Panc1 (cell line): ENCODE results near the gene KRTAP5-3. TPM values are rescaled to one million over a fixed set of nuclear protein-coding genes. Genes with fewer than 3 reads are reported as not detected.

Experiments
- ATAC-seq: fragments of 200-7000 bp; cut with Tn5 transposase; 2 replicates; pipeline ENCODE4 v1.9.1; 2020; ENCODE audit warnings: mild to moderate bottlenecking, moderate library complexity
- BruUV-seq: library from RNA; stranded (reverse); fragments of 400-500 nt; replicated peaks from 2 replicates; lab custom pipeline; 2021; lab: Mats Ljungman, UMichigan
- CTCF ChIA-PET: fragments of 300-600 bp; sonication (Branson Sonifier 250); formaldehyde crosslinking; loops from one replicate; lab custom pipeline; 2022; ENCODE audit warnings: antibody characterized with exemption; lab: Charles Lee
- POLR2A ChIA-PET: fragments of 300-600 bp; sonication (Branson Sonifier 250); formaldehyde crosslinking; loops from one replicate; lab custom pipeline; 2022; ENCODE audit warnings: antibody characterized with exemption; lab: Charles Lee
- DNase-seq: peaks from one replicate; pipeline ENCODE4 v3.0.0-alpha.2; 2010; ENCODE audit warnings: low read depth, low spot score
- H3K27ac ChIP-seq: 2 replicates; pipeline ENCODE4 v1.5.1; 2011; ENCODE audit warnings: mild to moderate bottlenecking, low read length, inconsistent platforms
- H3K27me3 ChIP-seq: fragments of 200-500 bp; sonication (Bioruptor generic); 2 replicates; pipeline ENCODE4 v1.6.0; 2014; ENCODE audit warnings: low read length, inconsistent platforms; ENCODE audit not compliant: control insufficient read depth, insufficient read depth
- H3K36me3 ChIP-seq: fragments of 200-500 bp; sonication (Bioruptor generic); 2 replicates; pipeline ENCODE4 v1.5.1; 2014; ENCODE audit warnings: inconsistent platforms, mild to moderate bottlenecking, low read length, moderate library complexity; ENCODE audit not compliant: control insufficient read depth, insufficient read depth
- H3K4me1 ChIP-seq: 2 replicates; pipeline ENCODE4 v1.5.1; 2011; ENCODE audit warnings: inconsistent platforms, mild to moderate bottlenecking, low read length, moderate library complexity; ENCODE audit not compliant: control insufficient read depth, insufficient read depth
- H3K4me3 ChIP-seq, 2 experiments: 2 replicates each; pipeline ENCODE4 v1.5.1; 2011 to 2012; ENCODE audit warnings: low read depth in 2 of 2, low read length in 2 of 2, mild to moderate bottlenecking in 2 of 2, inconsistent platforms in 1 of 2, moderate library complexity in 1 of 2
- H3K9me3 ChIP-seq: fragments of 200-500 bp; sonication (Bioruptor generic); 2 replicates; pipeline ENCODE4 v1.5.1; 2014; ENCODE audit warnings: low read depth, mild to moderate bottlenecking, inconsistent platforms, low read length, moderate library complexity; ENCODE audit not compliant: control insufficient read depth, insufficient read depth
- POLR2AphosphoS5 ChIP-seq: IDR thresholded peaks from 2 replicates; pipeline ENCODE4 v1.6.1; 2012; ENCODE audit warnings: mild to moderate bottlenecking, low read depth, low read length, moderate library complexity
- SIN3A ChIP-seq: IDR thresholded peaks from 2 replicates; pipeline ENCODE4 v1.6.1; 2012; ENCODE audit warnings: low read depth, mild to moderate bottlenecking, low read length, moderate library complexity, borderline replicate concordance; ENCODE audit not compliant: insufficient read depth
- TCF7L2 ChIP-seq: IDR thresholded peaks from 2 replicates; pipeline ENCODE4 v1.6.1; 2011; ENCODE audit warnings: mild to moderate bottlenecking, low read depth, low read length, inconsistent platforms
- in situ Hi-C: cut with HindIII; loops from 2 replicates; pipeline ENCODE4 v1.10.0; 2016; ENCODE audit warnings: low sequenced_read_pairs, low pct_unique_long_range_greater_than_20kb
- intact Hi-C: fragments of 100-400 bp; cut with micrococcal nuclease; formaldehyde crosslinking; loops from one replicate; pipeline ENCODE4 v1.10.0; 2022; ENCODE audit not compliant: unreplicated experiment
- total RNA-seq: library from RNA; stranded (reverse); gene quantifications from one replicate; pipeline ENCODE4 v1.2.1, GENCODE V29; 2021; ENCODE audit not compliant: unreplicated experiment
- TF ChIP-seq, protein P1 (sequence below), 2 experiments: IDR thresholded peaks; 2 replicates each; pipeline ENCODE4 v1.6.1; 2011 to 2012; ENCODE audit warnings: low read depth in 2 of 2, control low read depth in 1 of 2, low read length in 1 of 2, mild to moderate bottlenecking in 1 of 2, moderate library complexity in 1 of 2; ENCODE audit not compliant: insufficient read depth in 1 of 2
- TF ChIP-seq, protein P2 (sequence below): fragments of 450-650 bp; IDR thresholded peaks from 2 replicates; pipeline ENCODE4 v1.5.1; 2017; ENCODE audit warnings: mild to moderate bottlenecking

KRTAP5-3 gene
- total RNA-seq, 1 experiment from 2014 or later = not detected

DNA sequence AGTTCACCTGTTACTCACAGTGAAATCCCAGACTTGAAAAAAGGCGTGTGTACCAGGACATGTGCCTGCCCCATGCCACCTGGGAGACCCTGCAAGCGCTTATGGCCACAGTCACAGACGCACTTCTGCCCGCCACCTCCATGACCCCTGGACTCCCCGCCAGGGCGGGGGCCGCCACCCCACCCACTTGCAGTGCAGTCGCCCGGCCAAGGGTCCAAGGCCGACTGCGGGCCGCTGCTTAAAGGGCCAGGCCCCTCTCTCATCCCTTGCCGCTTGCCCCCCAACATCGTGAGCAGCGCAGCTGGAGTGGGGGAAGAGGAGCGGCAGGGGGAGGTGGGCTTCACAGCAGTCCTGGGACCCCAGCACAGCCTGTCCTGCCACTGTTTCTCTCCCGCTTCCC, 47.0 kb downstream of the KRTAP5-3 start:
- H3K4me1 ChIP-seq = peaks cover 17% of the 10 kb centered on the region
- ChIA-PET CTCF (no interaction called here), POLR2A (no interaction called here)
- TF ChIP-seq, protein P1, sequence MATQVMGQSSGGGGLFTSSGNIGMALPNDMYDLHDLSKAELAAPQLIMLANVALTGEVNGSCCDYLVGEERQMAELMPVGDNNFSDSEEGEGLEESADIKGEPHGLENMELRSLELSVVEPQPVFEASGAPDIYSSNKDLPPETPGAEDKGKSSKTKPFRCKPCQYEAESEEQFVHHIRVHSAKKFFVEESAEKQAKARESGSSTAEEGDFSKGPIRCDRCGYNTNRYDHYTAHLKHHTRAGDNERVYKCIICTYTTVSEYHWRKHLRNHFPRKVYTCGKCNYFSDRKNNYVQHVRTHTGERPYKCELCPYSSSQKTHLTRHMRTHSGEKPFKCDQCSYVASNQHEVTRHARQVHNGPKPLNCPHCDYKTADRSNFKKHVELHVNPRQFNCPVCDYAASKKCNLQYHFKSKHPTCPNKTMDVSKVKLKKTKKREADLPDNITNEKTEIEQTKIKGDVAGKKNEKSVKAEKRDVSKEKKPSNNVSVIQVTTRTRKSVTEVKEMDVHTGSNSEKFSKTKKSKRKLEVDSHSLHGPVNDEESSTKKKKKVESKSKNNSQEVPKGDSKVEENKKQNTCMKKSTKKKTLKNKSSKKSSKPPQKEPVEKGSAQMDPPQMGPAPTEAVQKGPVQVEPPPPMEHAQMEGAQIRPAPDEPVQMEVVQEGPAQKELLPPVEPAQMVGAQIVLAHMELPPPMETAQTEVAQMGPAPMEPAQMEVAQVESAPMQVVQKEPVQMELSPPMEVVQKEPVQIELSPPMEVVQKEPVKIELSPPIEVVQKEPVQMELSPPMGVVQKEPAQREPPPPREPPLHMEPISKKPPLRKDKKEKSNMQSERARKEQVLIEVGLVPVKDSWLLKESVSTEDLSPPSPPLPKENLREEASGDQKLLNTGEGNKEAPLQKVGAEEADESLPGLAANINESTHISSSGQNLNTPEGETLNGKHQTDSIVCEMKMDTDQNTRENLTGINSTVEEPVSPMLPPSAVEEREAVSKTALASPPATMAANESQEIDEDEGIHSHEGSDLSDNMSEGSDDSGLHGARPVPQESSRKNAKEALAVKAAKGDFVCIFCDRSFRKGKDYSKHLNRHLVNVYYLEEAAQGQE (IDR thresholded peaks at IDR 0.05; ENCODE audit: insufficient read depth in 1 of 2, low read depth in 2 of 2, low read length in 1 of 2) = no peak
- TF ChIP-seq POLR2AphosphoS5 = no peak
- intact Hi-C loops = no loop called here
- no peak overlapping the region for H3K27ac ChIP-seq
- no TSS peak for BruUV-seq
- H3K4me3 ChIP-seq = no peak overlapping the region
- no peaks in the 10 kb centered on the region for H3K9me3 ChIP-seq
- no peaks in the 10 kb centered on the region for H3K27me3 ChIP-seq
- DNase-seq (no peak), ATAC-seq (no peak)
- H3K36me3 ChIP-seq = no peaks in the 10 kb centered on the region
- in situ Hi-C loops = no loop called here

DNA sequence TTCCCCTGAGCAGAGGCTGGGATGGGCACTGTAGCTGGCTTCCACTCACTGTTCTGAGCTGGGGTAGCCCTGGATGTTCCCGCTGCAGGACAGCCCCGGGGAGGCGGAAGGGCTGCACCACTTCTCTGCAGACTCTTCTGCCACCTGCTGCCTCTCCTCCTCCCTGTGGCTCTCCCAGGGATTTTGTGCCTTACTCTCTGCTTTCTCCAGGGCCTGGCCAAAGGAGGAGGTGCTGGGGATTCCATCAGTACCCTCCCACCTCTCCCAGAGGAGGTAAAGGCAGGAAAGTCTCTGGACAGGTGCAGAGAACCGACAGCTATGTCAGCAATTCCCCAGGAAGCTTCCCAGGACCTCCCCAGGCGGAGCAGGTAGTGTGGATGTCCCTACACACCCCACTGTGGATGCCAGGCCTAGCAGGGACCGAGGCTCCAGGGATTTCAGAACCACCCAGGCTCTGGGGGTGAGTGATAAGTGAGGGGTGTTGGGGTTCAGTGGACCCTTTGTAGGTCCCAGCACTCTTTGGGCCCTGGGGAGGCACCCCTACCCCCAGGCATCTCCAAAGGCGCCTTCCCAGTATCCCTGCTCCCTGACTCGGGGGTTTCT, 47.5 kb downstream of the KRTAP5-3 start:
- no peak overlapping the region for H3K4me3 ChIP-seq
- CTCF ChIA-PET = interaction anchor here (1.4 kb wide), 1 partner anchor 14 kb away, joined by 10 read pairs; no protein-coding TSS in a partner anchor
- DNase-seq (no peak), ATAC-seq (peak; percentile 25; the same call in 1 of the 2 replicates)
- TF ChIP-seq SIN3A (no peak), POLR2AphosphoS5 (no peak)
- no peaks in the 10 kb centered on the region for H3K36me3 ChIP-seq
- no peak overlapping the region for H3K27ac ChIP-seq
- in situ Hi-C loops (no loop called here), intact Hi-C loops (no loop called here)
- POLR2A ChIA-PET = no interaction called here
- H3K4me1 ChIP-seq = peaks cover 17% of the 10 kb centered on the region
- no TSS peak for BruUV-seq
- no peaks in the 10 kb centered on the region for H3K9me3 ChIP-seq
- H3K27me3 ChIP-seq = no peaks in the 10 kb centered on the region

DNA sequence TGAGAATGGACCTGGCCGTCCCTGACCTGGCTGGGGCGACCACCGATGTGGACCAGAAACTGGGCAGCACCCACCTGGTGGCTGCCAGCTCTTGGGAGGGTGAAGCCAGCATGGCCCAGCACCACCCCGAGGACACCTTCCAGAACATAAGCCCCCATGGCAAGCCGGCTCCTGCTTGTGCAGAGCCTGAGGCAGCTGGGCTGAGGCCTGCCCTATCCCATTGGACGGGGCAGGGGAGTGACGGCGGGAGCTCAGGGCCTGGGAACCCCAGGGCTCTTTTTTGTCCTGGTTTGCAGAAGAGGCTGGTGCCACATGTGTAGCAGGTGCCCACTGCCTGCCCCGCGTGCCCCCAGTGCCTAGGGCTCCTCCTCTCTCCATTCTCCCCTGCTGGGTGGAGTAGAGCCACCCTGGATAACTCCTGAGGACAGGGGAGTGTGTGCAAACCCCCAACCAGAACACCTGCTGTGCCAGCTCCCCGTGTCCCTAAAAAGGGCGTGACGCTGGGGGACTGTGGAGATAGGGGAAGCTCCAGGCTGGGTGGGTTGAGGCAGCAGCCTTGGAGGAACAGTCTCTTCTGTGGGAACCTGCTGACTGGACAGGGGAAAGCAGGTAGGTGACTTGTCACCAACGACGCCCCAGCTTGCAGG, 48.1 kb downstream of the KRTAP5-3 start:
- ChIA-PET CTCF (interaction anchor here (0.6 to 1.4 kb wide), 2 partner anchors 12 to 14 kb away, joined by 3 to 10 read pairs; partner anchors contain the start of gene DUSP8), POLR2A (no interaction called here)
- BruUV-seq = no TSS peak
- Histone ChIP-seq H3K4me3 (no peak overlapping the region), H3K27ac (no peak overlapping the region), H3K9me3 (no peaks in the 10 kb centered on the region), H3K36me3 (no peaks in the 10 kb centered on the region), H3K27me3 (no peaks in the 10 kb centered on the region), H3K4me1 (peaks cover 17% of the 10 kb centered on the region)
- intact Hi-C loops (no loop called here), in situ Hi-C loops (no loop called here)
- DNase-seq (no peak), ATAC-seq (no peak)
- TF ChIP-seq, protein P2, sequence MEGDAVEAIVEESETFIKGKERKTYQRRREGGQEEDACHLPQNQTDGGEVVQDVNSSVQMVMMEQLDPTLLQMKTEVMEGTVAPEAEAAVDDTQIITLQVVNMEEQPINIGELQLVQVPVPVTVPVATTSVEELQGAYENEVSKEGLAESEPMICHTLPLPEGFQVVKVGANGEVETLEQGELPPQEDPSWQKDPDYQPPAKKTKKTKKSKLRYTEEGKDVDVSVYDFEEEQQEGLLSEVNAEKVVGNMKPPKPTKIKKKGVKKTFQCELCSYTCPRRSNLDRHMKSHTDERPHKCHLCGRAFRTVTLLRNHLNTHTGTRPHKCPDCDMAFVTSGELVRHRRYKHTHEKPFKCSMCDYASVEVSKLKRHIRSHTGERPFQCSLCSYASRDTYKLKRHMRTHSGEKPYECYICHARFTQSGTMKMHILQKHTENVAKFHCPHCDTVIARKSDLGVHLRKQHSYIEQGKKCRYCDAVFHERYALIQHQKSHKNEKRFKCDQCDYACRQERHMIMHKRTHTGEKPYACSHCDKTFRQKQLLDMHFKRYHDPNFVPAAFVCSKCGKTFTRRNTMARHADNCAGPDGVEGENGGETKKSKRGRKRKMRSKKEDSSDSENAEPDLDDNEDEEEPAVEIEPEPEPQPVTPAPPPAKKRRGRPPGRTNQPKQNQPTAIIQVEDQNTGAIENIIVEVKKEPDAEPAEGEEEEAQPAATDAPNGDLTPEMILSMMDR = no peak
- TF ChIP-seq SIN3A = no peak
- no peak for TF ChIP-seq POLR2AphosphoS5
- no peak for TF ChIP-seq TCF7L2
- TF ChIP-seq, protein P1 (IDR thresholded peaks at IDR 0.05; ENCODE audit: insufficient read depth in 1 of 2, low read depth in 2 of 2, low read length in 1 of 2) = no peak
